Activated naive CD8-positive, alpha-beta T cell treated with anti-CD3 and anti-CD28 coated beads, Interleukin-2, amount 10 ng/mL, durations not matched to agents 7 days and 5 days (primary cell): ENCODE results near the gene JARID2. TPM values are rescaled to one million over a fixed set of nuclear protein-coding genes. Genes with fewer than 3 reads are reported as not detected.

Source experiments
- ATAC-seq: fragments of 150-1000 bp; cut with Tn5 transposase; one replicate; pipeline ENCODE4 v1.10.0; 2021; ENCODE audit warnings: low read depth, moderate library complexity
- POLR2A ChIA-PET: fragments of 350-600 bp; sonication (Branson Sonifier 250); formaldehyde crosslinking; loops from one replicate; lab custom pipeline; 2021; ENCODE audit warnings: antibody characterized with exemption; lab: Charles Lee
- DNase-seq: peaks from one replicate; pipeline ENCODE4 v3.0.0; 2021
- H3K27ac Mint-ChIP-seq: one replicate; pipeline ENCODE4 v1.8.0; 2022; ENCODE audit warnings: mild to moderate bottlenecking, mixed read lengths
- H3K27me3 Mint-ChIP-seq: one replicate; pipeline ENCODE4 v1.8.0; 2022; ENCODE audit warnings: mild to moderate bottlenecking, moderate library complexity, mixed read lengths
- H3K36me3 Mint-ChIP-seq: one replicate; pipeline ENCODE4 v1.8.0; 2021; ENCODE audit warnings: mild to moderate bottlenecking, mixed read lengths
- H3K4me1 Mint-ChIP-seq: one replicate; pipeline ENCODE4 v1.8.0; 2021; ENCODE audit warnings: mixed read lengths
- H3K4me3 Mint-ChIP-seq: one replicate; pipeline ENCODE4 v1.8.0; 2022; ENCODE audit warnings: mild to moderate bottlenecking, moderate library complexity, mixed read lengths
- H3K9me3 Mint-ChIP-seq: one replicate; pipeline ENCODE4 v1.8.0; 2021; ENCODE audit warnings: mixed read lengths
- total RNA-seq, 2 experiments: library from RNA; stranded (reverse); gene quantifications; one replicate each; pipeline ENCODE4 v1.2.3, GENCODE V29; 2021

The JARID2 gene
- total RNA-seq, 2 experiments from 2014 or later, result 30.0 to 31.5 TPM

GRCh38 chr6:15483060-15483459, 237.2 kb downstream of the JARID2 start:
- Mint-ChIP-seq H3K9me3 (no peaks in the 10 kb centered on the region), H3K4me1 (peaks cover 26% of the 10 kb centered on the region), H3K36me3 (peaks cover 16% of the 10 kb centered on the region), H3K4me3 (no peak overlapping the region), H3K27me3 (no peaks in the 10 kb centered on the region), H3K27ac (no peak overlapping the region)
- ATAC-seq (no peak), DNase-seq (no peak)
- POLR2A ChIA-PET, result no interaction called here

DNA sequence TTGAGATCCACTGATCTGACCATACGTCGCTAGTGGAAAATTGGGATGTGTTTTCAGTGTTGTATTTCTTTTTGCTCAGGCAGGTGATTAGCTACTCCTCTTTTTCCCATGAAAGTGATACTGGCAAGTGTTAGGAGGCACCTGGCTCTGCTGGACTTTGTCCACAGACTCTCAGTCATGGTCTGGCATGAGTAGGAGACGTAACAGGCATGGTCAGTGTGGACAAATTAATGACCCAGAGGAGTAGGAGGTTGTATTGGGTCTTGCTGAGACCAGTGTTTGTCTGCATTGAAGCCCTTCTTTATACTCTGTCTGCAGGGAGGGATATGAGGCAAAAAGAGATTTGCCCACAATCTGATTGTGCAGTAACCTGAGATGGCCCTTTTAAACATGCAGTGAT, 238.3 kb downstream of the JARID2 start:
- POLR2A ChIA-PET, result no interaction called here

GRCh38 chr6:15484821-15485220, 239.0 kb downstream of the JARID2 start:
- Mint-ChIP-seq H3K27ac (no peak overlapping the region), H3K9me3 (no peaks in the 10 kb centered on the region)
- no peak for ATAC-seq

More for the DNA sequence above, 238.3 kb downstream of the JARID2 start:
- peaks cover 24% of the 10 kb centered on the region for H3K4me1 Mint-ChIP-seq
- H3K36me3 Mint-ChIP-seq, result peaks cover 22% of the 10 kb centered on the region
- DNase-seq, result no peak
- H3K27ac Mint-ChIP-seq, result no peak overlapping the region
- no peaks in the 10 kb centered on the region for H3K27me3 Mint-ChIP-seq
- no peaks in the 10 kb centered on the region for H3K9me3 Mint-ChIP-seq
- ATAC-seq, result no peak
- H3K4me3 Mint-ChIP-seq, result no peak overlapping the region

DNA sequence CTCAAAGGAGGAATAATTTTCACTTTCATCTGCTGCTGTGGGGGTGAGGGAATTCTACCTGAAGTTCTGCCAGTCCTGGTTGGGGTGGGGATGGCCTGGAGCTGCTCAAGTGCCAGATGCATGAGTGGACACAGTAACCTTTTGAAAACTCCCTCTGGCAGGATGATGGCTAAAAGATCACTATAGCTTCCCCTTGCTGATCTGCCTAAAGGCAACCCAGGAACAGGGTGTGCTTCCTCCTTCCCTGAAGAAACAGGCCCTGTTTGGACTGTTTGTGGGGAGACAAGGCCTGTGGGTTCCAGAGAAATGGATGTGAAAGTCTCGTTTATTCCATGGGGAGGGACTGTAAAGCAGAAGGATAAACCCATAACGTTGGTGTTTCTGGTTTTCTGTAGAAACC, 240.1 kb downstream of the JARID2 start:
- H3K4me1 Mint-ChIP-seq, result peaks cover 36% of the 10 kb centered on the region
- DNase-seq (no peak), ATAC-seq (no peak)
- no peaks in the 10 kb centered on the region for H3K27me3 Mint-ChIP-seq
- H3K27ac Mint-ChIP-seq, result no peak overlapping the region
- H3K9me3 Mint-ChIP-seq, result no peaks in the 10 kb centered on the region
- POLR2A ChIA-PET, result no interaction called here
- no peak overlapping the region for H3K4me3 Mint-ChIP-seq
- H3K36me3 Mint-ChIP-seq, result peaks cover 28% of the 10 kb centered on the region

More at GRCh38 chr6:15484821-15485220, 239.0 kb downstream of the JARID2 start:
- Mint-ChIP-seq H3K4me1 (peaks cover 28% of the 10 kb centered on the region), H3K27me3 (no peaks in the 10 kb centered on the region), H3K36me3 (peaks cover 25% of the 10 kb centered on the region), H3K4me3 (no peak overlapping the region)
- DNase-seq, result no peak
- POLR2A ChIA-PET, result no interaction called here

DNA sequence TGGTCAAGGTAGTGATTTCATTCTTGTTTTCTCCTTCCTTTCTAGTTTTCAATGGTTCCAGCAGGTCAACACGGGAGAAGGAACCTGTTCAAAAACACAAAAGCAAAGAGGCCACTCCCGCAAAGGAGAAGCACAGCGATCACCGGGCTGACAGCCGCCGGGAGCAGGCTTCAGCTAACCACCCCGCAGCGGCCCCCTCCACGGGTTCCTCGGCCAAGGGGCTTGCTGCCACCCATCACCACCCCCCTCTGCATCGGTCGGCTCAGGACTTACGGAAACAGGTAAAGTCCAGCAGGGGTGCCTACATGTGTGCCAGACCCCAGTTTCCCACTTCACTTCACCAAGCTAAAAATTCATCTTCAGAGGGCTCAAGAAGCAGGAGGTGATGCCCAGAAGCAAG, 241.4 kb downstream of the JARID2 start:
- peaks cover 37% of the 10 kb centered on the region for H3K4me1 Mint-ChIP-seq
- H3K9me3 Mint-ChIP-seq, result no peaks in the 10 kb centered on the region
- no peak overlapping the region for H3K4me3 Mint-ChIP-seq
- no peak for DNase-seq
- H3K36me3 Mint-ChIP-seq, result peaks cover 25% of the 10 kb centered on the region
- H3K27me3 Mint-ChIP-seq, result no peaks in the 10 kb centered on the region
- H3K27ac Mint-ChIP-seq, result no peak overlapping the region
- POLR2A ChIA-PET, result no interaction called here
- no peak for ATAC-seq

GRCh38 chr6:15489261-15489962, 243.5 kb downstream of the JARID2 start:
- POLR2A ChIA-PET, result no interaction called here
- H3K27ac Mint-ChIP-seq, result peak overlapping the region; percentile 2
- no peaks in the 10 kb centered on the region for H3K9me3 Mint-ChIP-seq
- peaks cover 28% of the 10 kb centered on the region for H3K36me3 Mint-ChIP-seq
- no peak for DNase-seq
- peaks cover 42% of the 10 kb centered on the region for H3K4me1 Mint-ChIP-seq
- ATAC-seq, result no peak
- no peaks in the 10 kb centered on the region for H3K27me3 Mint-ChIP-seq
- no peak overlapping the region for H3K4me3 Mint-ChIP-seq

GRCh38 chr6:15490242-15491100, 244.6 kb downstream of the JARID2 start:
- Mint-ChIP-seq H3K4me3 (no peak overlapping the region), H3K27ac (peak overlapping the region; percentile 2), H3K36me3 (peaks cover 26% of the 10 kb centered on the region), H3K27me3 (no peaks in the 10 kb centered on the region), H3K4me1 (peaks cover 39% of the 10 kb centered on the region), H3K9me3 (no peaks in the 10 kb centered on the region)
- DNase-seq (no peak), ATAC-seq (no peak)
- POLR2A ChIA-PET, result no interaction called here

DNA sequence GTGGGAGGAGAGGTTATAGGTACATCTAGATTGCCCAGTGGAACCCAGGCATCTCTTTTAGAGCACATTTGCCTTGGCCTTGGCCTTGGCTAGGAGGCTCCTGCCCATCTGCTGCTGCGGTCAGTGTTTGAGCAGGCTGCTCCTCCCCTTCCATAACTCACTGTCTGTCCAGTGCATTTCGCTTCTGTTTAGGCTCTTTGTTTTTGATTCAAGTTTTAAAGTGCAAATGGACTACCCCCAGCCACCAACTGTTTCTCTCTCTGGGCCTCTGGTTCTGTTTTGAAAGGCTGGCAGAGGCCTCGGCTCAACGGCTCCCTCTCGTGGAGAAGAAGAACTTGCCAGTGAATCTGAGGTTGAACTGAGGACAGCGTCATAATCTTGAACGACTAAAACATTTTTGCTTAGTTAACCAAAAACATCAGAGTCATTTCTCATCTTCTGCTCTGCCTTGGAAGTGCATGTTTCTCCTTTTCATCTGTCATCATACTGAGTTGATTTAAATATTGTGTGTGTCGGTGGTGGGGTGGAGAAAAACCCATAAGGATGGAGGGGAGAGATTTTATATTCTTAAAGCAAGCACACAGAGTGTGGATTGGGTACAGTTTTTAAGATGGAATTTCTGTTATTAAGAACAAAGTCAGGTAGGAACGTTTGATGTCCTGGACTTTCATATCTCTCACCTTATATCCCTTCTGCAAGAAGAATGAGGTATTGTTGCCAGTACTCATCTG, 245.6 kb downstream of the JARID2 start:
- Mint-ChIP-seq H3K4me1 (peaks cover 36% of the 10 kb centered on the region), H3K9me3 (no peaks in the 10 kb centered on the region), H3K36me3 (peaks cover 29% of the 10 kb centered on the region), H3K4me3 (peak overlapping the region; percentile 61), H3K27ac (peak overlapping the region; percentile 74), H3K27me3 (no peaks in the 10 kb centered on the region)
- POLR2A ChIA-PET, result no interaction called here
- peak; percentile 81 for ATAC-seq
- DNase-seq, result peak; percentile 74

GRCh38 chr6:15491986-15492269, 246.1 kb downstream of the JARID2 start:
- H3K27me3 Mint-ChIP-seq, result no peaks in the 10 kb centered on the region
- peaks cover 26% of the 10 kb centered on the region for H3K36me3 Mint-ChIP-seq
- POLR2A ChIA-PET, result no interaction called here
- H3K4me3 Mint-ChIP-seq, result peak overlapping the region; percentile 61
- DNase-seq (no peak), ATAC-seq (peak; percentile 5)
- H3K4me1 Mint-ChIP-seq, result peaks cover 36% of the 10 kb centered on the region
- peak overlapping the region; percentile 74 for H3K27ac Mint-ChIP-seq
- H3K9me3 Mint-ChIP-seq, result no peaks in the 10 kb centered on the region

GRCh38 chr6:15493437-15494168, 247.7 kb downstream of the JARID2 start:
- Mint-ChIP-seq H3K27ac (no peak overlapping the region), H3K36me3 (peaks cover 19% of the 10 kb centered on the region), H3K9me3 (no peaks in the 10 kb centered on the region), H3K4me3 (no peak overlapping the region), H3K27me3 (no peaks in the 10 kb centered on the region), H3K4me1 (peaks cover 38% of the 10 kb centered on the region)
- ATAC-seq (no peak), DNase-seq (no peak)
- POLR2A ChIA-PET, result no interaction called here

- POLR2A ChIA-PET, result no interaction called here
- Mint-ChIP-seq H3K4me1 (peaks cover 25% of the 10 kb centered on the region), H3K27ac (no peak overlapping the region), H3K4me3 (no peak overlapping the region), H3K36me3 (peaks cover 10% of the 10 kb centered on the region), H3K27me3 (no peaks in the 10 kb centered on the region), H3K9me3 (no peaks in the 10 kb centered on the region)
- DNase-seq, result no peak
- ATAC-seq, result no peak
These were observed 249.6 kb downstream of the JARID2 start for GRCh38 chr6:15495375-15495901.

DNA sequence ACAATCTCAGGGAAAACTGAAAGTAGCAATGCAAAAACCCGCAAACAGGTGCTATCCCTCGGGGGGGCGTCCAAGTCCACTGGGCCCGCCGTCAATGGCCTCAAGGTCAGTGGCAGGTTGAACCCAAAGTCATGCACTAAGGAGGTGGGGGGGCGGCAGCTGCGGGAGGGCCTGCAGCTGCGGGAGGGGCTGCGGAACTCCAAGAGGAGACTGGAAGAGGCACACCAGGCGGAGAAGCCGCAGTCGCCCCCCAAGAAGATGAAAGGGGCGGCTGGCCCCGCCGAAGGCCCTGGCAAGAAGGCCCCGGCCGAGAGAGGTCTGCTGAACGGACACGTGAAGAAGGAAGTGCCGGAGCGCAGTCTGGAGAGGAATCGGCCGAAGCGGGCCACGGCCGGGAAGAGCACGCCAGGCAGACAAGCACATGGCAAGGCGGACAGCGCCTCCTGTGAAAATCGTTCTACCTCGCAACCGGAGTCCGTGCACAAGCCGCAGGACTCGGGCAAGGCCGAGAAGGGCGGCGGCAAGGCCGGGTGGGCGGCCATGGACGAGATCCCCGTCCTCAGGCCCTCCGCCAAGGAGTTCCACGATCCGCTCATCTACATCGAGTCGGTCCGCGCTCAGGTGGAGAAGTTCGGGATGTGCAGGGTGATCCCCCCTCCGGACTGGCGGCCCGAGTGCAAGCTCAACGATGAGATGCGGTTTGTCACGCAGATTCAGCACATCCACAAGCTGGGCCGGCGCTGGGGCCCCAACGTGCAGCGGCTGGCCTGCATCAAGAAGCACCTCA, 250.7 kb downstream of the JARID2 start:
- DNase-seq (no peak), ATAC-seq (no peak)
- Mint-ChIP-seq H3K27me3 (no peaks in the 10 kb centered on the region), H3K4me1 (peaks cover 15% of the 10 kb centered on the region), H3K27ac (no peak overlapping the region), H3K36me3 (peaks cover 10% of the 10 kb centered on the region), H3K9me3 (no peaks in the 10 kb centered on the region), H3K4me3 (no peak overlapping the region)
- POLR2A ChIA-PET, result no interaction called here
